ENCODE results near the gene GEMIN5. TPM values are rescaled to one million over a fixed set of nuclear protein-coding genes. Genes with fewer than 3 reads are reported as not detected.

GEMIN5 gene
- total and polyA plus RNA-seq, 11 donors = 4.1 to 19.3 (median 15.2) TPM

- H3K27ac ChIP-seq = peak overlapping the region in 1 of 12 donors; percentile 53
- intact Hi-C loops (cut with DNase I) = no loop called here
- H3K4me1 ChIP-seq = peaks cover 0 to 3% (median 0%) of the 10 kb centered on the region in 12 donors
- no peak for ATAC-seq
- TF ChIP-seq POLR2A (IDR thresholded peaks at IDR 0.05) (no peak), CTCF (IDR thresholded peaks at IDR 0.05) (no peak)
- peaks cover 3 to 94% (median 82%) of the 10 kb centered on the region in 9 donors for H3K36me3 ChIP-seq
- no peaks in the 10 kb centered on the region for H3K27me3 ChIP-seq
- no peaks in the 10 kb centered on the region for H3K9me3 ChIP-seq
- WGBS, 4 donors = 90 to 93% (median 92%) methylated on average over 4 of the region's 4 CpGs
- no peak overlapping the region for H3K4me3 ChIP-seq
- DNase-seq = no peak
These were observed 66.3 kb downstream of the GEMIN5 start for GRCh38 chr5:154871734-154872133.

DNA sequence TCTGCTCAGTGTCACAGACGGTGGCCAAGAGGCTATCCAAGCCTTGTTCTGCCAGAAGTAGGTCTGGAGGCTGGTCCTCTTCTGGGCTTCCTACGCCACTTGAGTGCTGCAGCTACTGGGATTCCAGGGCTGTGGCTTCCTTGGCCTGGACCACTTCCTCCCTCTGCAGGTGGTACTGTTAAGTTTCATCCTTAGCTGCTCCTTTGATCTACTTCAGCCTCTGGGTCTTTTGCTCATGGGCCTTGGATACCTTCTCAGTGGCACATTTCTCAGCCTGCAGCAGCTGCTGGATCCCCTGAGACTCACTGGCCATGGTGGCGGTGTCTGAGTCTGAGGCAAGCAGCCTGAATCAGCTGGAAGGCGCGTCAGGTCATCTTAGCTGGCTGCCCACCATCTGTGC, 69.3 kb downstream of the GEMIN5 start:
- intact Hi-C loops (cut with DNase I) = no loop called here
- ATAC-seq (peak in 3 of 4 donors; percentile 34 to 54 (median 53)), DNase-seq (no peak)
- peaks cover 3 to 94% (median 77%) of the 10 kb centered on the region in 9 donors for H3K36me3 ChIP-seq
- no peaks in the 10 kb centered on the region for H3K27me3 ChIP-seq
- TF ChIP-seq POLR2A (IDR thresholded peaks at IDR 0.05) (no peak), CTCF (IDR thresholded peaks at IDR 0.05) (peak in 1 of 12 donors; percentile 25)
- H3K9me3 ChIP-seq = no peaks in the 10 kb centered on the region
- no peak overlapping the region for H3K27ac ChIP-seq
- H3K4me1 ChIP-seq = peaks cover 0 to 3% (median 0%) of the 10 kb centered on the region in 12 donors
- no peak overlapping the region for H3K4me3 ChIP-seq
- 74 to 83% (median 82%) methylated on average over 5 of the region's 5 CpGs for WGBS, 4 donors

GRCh38 chr5:154866841-154867240, 71.2 kb downstream of the GEMIN5 start:
- Histone ChIP-seq H3K9me3 (no peaks in the 10 kb centered on the region), H3K27ac (no peak overlapping the region), H3K36me3 (peaks cover 0 to 89% (median 66%) of the 10 kb centered on the region in 9 donors), H3K27me3 (no peaks in the 10 kb centered on the region), H3K4me1 (peaks cover 0 to 20% (median 2%) of the 10 kb centered on the region in 12 donors), H3K4me3 (no peak overlapping the region)
- intact Hi-C loops (cut with DNase I) = no loop called here
- ATAC-seq = no peak
- WGBS, 4 donors = 85 to 89% (median 86%) methylated on average over 2 of the region's 2 CpGs
- no peak for DNase-seq
- no peak for TF ChIP-seq CTCF (IDR thresholded peaks at IDR 0.05)
- no peak for TF ChIP-seq POLR2A (IDR thresholded peaks at IDR 0.05)

- DNase-seq = no peak
- Histone ChIP-seq H3K4me3 (no peak overlapping the region), H3K27ac (no peak overlapping the region), H3K9me3 (no peaks in the 10 kb centered on the region), H3K4me1 (peaks cover under 1 to 32% (median 13%) of the 10 kb centered on the region in 12 donors), H3K27me3 (no peaks in the 10 kb centered on the region), H3K36me3 (peaks cover 0 to 85% (median 54%) of the 10 kb centered on the region in 9 donors)
- TF ChIP-seq CTCF (IDR thresholded peaks at IDR 0.05) (no peak), POLR2A (IDR thresholded peaks at IDR 0.05) (no peak)
- no peak for ATAC-seq
- WGBS, 4 donors = 63 to 73% (median 68%) methylated on average over 5 of the region's 5 CpGs
- intact Hi-C loops (cut with DNase I) = no loop called here
These were observed 72.4 kb downstream of the GEMIN5 start for GRCh38 chr5:154865466-154866184.
